CD4-positive, alpha-beta T cell treated with Interleukin-6 for 4 hours (primary cell): ENCODE measurements around the gene PSMB10.
A peak's percentile ranks its signal among the peaks of the same experiment; 100 is the strongest.

ENCODE experiments used
- DNase-seq: peaks from one replicate; pipeline ENCODE4 v3.0.0-alpha.2; 2020; ENCODE audit warnings: mixed read lengths

The PSMB10 gene

GRCh38 chr16:67963662-67964321 is 27.1 kb upstream of the PSMB10 start:
- no peak for DNase-seq

DNA sequence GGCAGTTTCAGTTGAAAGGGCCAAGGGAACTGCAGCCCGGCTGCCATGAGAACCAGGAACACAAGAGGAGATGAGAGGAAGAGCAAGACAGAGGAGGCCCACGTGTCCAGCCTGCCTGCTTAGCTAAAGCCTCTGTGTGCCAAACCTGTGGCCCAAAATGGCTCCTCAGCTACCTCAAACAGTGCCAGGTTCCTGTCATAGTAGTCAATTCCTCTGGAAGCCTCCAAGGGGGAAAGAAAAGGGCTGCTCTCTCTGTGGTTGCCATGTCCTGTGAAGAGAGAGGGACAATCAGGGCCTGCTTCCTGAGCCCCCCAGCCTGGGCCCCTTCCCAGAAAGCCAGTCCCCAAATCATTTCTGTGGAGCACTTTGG is 26.6 kb upstream of the PSMB10 start:
- no peak for DNase-seq

DNA sequence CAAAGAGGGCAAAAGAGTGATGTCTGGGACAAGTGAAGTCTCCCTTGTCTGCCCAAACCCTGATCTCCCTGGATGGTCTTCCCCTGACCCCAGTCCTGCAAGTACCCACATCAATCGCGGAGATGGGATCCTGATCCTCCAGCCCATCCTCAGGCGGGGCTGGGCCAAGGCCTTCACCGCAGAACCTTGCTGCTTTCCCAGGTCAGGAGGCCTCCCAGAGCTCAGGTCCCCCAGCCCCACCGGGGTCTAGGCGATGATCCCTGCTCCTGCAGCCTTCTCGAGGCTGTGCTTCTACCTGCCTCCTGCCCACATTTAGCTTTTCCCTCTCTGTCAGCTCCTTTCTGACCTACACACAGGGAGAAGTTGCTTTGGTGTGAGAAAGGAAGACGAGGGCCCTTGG is 25.5 kb upstream of the PSMB10 start:
- DNase-seq, result no peak

GRCh38 chr16:67961551-67961957 is 24.9 kb upstream of the PSMB10 start:
- no peak for DNase-seq

GRCh38 chr16:67959536-67960329 is 23.1 kb upstream of the PSMB10 start:
- no peak for DNase-seq

GRCh38 chr16:67957622-67958021 is 21.0 kb upstream of the PSMB10 start:
- no peak for DNase-seq

DNA sequence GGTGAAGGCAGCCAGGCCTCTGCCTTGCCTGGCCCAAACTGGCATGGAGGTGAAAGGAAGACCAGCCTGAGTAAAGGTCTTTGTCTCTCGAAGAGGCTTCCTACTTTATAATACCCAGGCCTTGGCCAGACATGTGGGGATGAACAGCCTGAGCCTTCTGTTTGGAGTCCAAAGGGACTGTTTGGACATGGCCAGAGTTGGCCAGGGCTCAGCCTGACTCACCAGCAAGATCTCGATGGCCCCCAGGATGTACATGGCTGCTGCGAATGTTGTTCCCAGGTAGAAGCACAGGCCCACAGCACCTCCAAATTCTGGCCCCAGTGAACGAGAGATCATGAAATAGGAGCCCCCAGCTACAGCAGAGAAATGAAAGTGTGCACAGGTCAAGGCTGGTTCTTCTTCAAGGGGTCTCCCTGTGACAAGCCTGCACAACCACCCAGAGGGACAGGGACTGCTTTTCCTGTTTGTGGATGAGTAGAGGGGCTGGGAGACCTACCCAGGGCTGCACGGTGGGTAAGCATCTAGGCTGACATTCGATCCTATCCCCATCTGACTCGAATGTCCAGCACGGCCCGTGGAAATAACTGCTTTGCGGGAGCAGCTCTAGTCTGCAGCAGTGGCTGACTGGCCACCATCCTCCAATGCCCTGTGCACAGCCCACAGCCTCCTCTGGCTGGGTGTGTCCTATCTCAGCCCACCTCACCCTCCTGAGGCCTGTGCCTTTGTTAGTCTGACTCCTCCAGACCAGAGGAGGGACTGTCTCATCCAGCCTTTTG is 18.0 kb upstream of the PSMB10 start:
- no peak for DNase-seq

DNA sequence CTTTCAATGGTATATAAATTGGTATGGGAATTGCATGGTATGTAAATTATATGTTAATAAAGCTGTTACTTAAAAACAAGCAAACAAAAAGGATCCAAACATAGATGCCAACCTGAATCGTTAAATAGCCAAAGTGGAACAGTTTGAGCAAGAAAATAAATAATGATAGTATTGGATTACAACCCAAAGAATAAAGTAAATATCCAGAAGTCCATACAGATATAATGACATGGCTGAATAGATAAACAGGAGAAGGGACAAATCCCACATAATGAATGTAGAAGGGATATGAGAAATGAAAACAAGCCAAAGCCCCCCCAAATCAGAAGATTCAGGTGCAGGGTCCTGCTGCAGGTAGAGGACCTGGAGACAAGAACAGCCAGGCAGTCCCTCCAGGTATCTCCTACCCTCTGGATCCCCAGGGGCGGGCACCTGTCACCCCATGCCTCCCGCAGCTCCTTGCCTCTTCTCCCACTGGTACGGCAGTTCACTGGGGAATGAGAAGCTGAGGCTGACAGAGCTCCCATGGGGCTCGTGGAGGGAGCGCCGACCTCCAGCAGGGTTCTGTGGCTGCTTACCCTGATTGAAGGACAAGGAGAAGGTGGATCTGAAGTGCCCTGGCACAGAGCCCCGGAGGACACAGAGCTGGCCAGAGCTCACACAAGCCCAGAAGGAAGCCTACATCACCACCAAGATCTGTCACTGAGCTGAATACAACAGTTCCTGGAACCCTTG is 17.2 kb upstream of the PSMB10 start:
- no peak for DNase-seq

- DNase-seq, result no peak
Observed at GRCh38 chr16:67951485-67951884, 14.8 kb upstream of the PSMB10 start.

DNA sequence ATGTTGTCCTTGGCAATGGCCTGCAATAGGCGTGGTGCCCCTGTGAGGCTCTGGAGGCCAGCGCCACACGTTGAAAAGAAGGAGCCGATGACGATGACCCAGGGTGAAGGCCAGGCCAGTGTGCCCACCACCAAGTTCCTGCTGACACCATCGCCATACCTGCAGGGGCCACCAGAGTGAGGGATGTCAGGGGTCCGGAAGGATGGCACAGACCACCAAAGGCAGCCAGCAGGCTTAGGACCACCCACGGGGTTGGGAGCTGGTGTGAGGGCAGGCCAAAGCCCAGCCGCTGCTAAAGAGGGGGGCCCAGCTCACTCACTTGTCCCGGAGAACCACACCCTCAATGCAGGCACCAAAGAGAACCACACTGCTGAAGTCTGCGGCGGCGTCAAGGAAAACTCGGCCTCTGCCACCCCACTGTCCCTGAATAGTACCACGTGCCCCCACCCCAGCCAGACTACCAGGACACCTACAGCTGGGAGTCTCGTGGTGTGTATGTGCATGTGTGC is 13.7 kb upstream of the PSMB10 start:
- DNase-seq, result no peak

- no peak for DNase-seq
Observed at GRCh38 chr16:67949645-67950044, 13.0 kb upstream of the PSMB10 start.

- no peak for DNase-seq
Observed at GRCh38 chr16:67948015-67948414, 11.4 kb upstream of the PSMB10 start.

DNA sequence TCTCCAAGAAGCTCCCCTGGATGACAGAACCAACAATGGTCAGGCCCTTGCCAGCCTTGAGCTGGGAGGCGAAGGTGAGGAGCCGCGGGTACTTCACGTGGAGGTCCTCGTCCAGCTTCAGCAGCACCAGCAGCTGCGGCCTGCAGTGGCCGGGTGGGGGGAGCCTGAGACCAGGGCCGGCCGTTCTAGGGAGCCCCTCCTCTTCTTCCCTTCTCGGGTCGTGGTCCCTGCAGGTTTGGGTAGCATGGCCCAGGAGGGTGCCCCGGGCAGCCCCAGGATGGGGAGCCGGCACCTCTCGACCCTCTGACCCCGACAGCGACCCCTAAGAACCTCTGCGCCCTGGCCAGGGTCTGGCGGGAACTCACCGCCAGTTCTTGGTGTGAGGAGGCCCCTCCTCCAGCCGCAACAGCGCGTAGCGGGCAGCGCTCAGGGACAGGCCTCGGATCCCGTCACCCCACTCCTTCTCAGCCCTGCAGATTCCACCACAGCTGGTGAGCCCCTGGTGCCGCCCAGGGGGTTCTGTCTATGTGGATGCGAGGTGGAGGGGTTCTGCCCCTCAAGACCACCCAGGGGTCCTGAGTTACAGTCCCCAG is 10.4 kb upstream of the PSMB10 start:
- no peak for DNase-seq

DNA sequence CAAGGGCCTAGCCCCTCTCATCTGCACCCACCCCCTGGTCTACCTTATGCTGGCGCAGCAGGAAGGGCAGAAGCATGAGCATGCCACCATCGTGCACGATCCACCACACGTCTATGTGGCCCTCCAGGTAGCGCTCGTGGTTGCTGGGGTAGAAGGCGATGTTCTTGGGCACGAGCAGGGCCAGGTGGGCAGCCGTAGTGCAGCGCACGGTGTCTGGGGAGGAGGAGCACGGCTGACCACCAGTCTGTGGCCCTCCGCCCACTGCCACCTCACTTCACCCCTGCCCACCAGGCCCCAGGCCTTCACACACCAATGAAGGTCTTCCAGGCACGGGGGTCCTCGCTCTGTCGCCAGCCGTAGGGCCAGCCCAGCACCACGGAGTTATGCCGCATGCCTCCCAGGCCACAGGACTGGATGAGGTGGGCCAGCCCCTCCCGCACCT is 9.5 kb upstream of the PSMB10 start:
- no peak for DNase-seq

GRCh38 chr16:67945392-67945933 is 8.8 kb upstream of the PSMB10 start:
- DNase-seq, result no peak

DNA sequence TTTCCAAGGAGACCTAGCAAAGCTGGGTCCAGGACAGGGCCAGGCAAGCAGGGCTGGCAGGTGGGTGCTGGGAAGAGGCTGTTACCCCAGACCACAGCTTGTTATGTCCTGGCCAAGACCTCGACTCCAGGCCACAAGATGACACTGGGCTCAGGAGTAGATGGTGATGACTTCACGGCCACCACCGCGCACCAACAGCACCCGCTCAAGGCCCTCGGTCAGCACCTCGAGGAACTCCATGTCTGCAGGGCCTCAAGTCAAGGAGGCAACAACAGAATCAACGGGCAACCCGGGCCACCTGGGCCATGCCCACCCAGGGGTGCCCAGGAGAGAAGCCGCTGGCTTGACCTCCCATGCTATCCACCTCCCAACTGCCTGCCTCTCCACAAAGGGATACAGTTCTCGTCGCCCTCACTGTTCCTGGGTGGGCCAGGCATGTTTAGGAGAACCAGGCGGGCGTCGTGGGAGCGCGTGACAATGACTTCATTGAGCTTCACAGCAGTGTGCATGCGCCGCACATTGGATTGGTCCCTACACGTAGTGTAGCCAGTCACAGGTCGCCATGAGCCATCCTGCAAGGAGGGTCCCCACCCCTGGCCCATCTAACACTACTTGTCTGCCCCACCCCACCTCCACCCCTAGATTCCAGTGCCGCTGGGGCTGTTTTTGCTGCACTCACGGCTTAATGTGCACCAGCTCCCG is 8.2 kb upstream of the PSMB10 start:
- DNase-seq, result no peak

DNA sequence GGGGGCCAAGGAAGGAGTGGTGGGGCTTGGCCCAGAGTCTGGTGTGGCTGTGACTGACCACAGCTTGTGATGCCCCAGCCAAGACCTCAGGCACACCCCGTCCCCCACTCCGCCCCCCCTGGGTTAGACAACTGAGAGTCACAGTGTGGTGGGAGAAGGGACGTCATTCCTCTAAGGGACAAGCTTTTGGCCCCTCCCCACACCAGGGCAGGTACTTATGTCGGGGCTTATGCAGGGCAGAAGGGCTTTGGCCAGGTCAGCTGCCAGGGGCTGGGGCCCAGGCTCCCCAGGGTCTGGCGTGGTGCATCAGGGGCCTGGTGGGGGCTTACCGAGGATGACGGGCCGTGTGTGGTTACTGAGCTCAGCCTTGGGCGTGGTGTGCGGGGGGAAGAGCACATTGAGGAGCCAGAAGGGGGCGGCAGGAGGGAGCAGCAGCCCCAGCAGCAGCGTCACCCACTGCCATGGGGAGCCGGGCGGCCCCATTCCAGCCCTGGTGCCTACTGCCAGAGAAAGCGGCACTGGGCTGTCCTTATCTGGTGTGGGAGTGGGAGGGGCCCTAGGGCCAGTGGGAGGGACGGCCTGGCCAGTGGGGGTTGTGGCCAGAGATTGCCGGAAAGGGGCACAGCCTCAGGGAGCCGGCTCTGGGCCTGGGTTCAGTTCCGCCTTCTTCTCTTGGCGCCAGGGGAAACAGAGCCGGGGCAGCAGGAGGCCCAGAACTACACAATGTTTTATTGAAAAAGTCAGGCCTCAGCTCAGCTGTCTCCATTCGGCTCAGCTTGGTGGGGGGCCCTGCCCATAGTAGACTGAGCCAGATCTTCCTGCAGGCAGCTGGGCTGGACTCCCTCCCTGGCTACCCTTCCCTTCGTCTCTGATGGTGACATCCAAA is 7.2 kb upstream of the PSMB10 start, which contains the start of gene LCAT:
TSS of gene LCAT (minus strand) at position 502 of the 886 bp plus-strand sequence. CDS start at position 483, 19 bp downstream.
- no peak for DNase-seq

GRCh38 chr16:67943256-67943618 is 6.6 kb upstream of the PSMB10 start:
- DNase-seq, result no peak

GRCh38 chr16:67942510-67943255 is 6.0 kb upstream of the PSMB10 start:
- no peak for DNase-seq

GRCh38 chr16:67942200-67942509 is 5.5 kb upstream of the PSMB10 start:
- peak; percentile 43 for DNase-seq
